ENCODE measurements around the gene MEIS2. TPM values are rescaled to one million over a fixed set of nuclear protein-coding genes. Genes with fewer than 3 reads are reported as not detected.
A peak's percentile ranks its signal among the peaks of the same experiment; 100 is the strongest.

Gene MEIS2
- total RNA-seq, 1 experiment from 2014 or later = 17.5 TPM

- Histone ChIP-seq H3K4me1 (ENCODE audit: insufficient read depth, low read length) (peaks cover 14% of the 10 kb centered on the region), H3K9ac (ENCODE audit: low read length) (no peak overlapping the region), H3K4me2 (ENCODE audit: low read length) (peak overlapping the region; percentile 50), H3K27ac (ENCODE audit: low read length) (no peak overlapping the region), H3K9me3 (ENCODE audit: low read length) (no peaks in the 10 kb centered on the region), H3K9me2 (replicated peaks; ENCODE audit: low read length) (no peaks in the 10 kb centered on the region), H2AFZ (ENCODE audit: low read length) (no peak overlapping the region), H4K20me1 (ENCODE audit: low read length) (no peaks in the 10 kb centered on the region), H3K36me3 (ENCODE audit: low read depth, low read length) (no peaks in the 10 kb centered on the region), H3K27me3 (ENCODE audit: low read length) (no peaks in the 10 kb centered on the region), H3K79me2 (ENCODE audit: low read length) (no peaks in the 10 kb centered on the region), H3K4me3 (ENCODE audit: low read length) (no peak overlapping the region), H3F3A (ENCODE audit: low read length, unreplicated experiment) (no peaks in the 10 kb centered on the region)
- ChIA-PET CTCF (no interaction called here), POLR2A (ENCODE audit: unreplicated experiment) (no interaction called here)
- ATAC-seq (peak; percentile 65), DNase-seq (peak; percentile 30)
- intact Hi-C loops (cut with micrococcal nuclease) = no loop called here
- TF ChIP-seq CTCF (conservative IDR thresholded peaks at IDR 0.05; ENCODE audit: low read depth, low read length) (no peak), EZH2phosphoT487 (IDR thresholded peaks at IDR 0.05; ENCODE audit: borderline replicate concordance, low read length) (no peak), EZH2 (IDR thresholded peaks at IDR 0.05; ENCODE audit: low read length, unreplicated experiment) (no peak)
- no TSS peak for BruUV-seq (replicated peaks)
These were observed 47.2 kb downstream of the MEIS2 start for GRCh38 chr15:37053166-37053565.

GRCh38 chr15:37050345-37050744 is 50.0 kb downstream of the MEIS2 start:
- H3K9me2 ChIP-seq (replicated peaks; ENCODE audit: low read length) = no peaks in the 10 kb centered on the region
- no peak overlapping the region for H3K9ac ChIP-seq (ENCODE audit: low read length)
- H3K27me3 ChIP-seq (ENCODE audit: low read length) = no peaks in the 10 kb centered on the region
- H3K4me1 ChIP-seq (ENCODE audit: insufficient read depth, low read length) = peaks cover 18% of the 10 kb centered on the region
- H3K4me2 ChIP-seq (ENCODE audit: low read length) = no peak overlapping the region
- no peak overlapping the region for H2AFZ ChIP-seq (ENCODE audit: low read length)
- H3K4me3 ChIP-seq (ENCODE audit: low read length) = no peak overlapping the region
- POLR2A ChIA-PET (ENCODE audit: unreplicated experiment) = no interaction called here
- H3F3A ChIP-seq (ENCODE audit: low read length, unreplicated experiment) = no peaks in the 10 kb centered on the region
- H4K20me1 ChIP-seq (ENCODE audit: low read length) = no peaks in the 10 kb centered on the region
- no peak overlapping the region for H3K27ac ChIP-seq (ENCODE audit: low read length)
- no peak for TF ChIP-seq EZH2phosphoT487 (IDR thresholded peaks at IDR 0.05; ENCODE audit: borderline replicate concordance, low read length)
- TF ChIP-seq EZH2 (IDR thresholded peaks at IDR 0.05; ENCODE audit: low read length, unreplicated experiment) = no peak
- TF ChIP-seq CTCF (conservative IDR thresholded peaks at IDR 0.05; ENCODE audit: low read depth, low read length) = no peak
- H3K79me2 ChIP-seq (ENCODE audit: low read length) = no peaks in the 10 kb centered on the region
- DNase-seq (no peak), ATAC-seq (no peak)
- no peaks in the 10 kb centered on the region for H3K36me3 ChIP-seq (ENCODE audit: low read depth, low read length)
- BruUV-seq (replicated peaks) = no TSS peak
- CTCF ChIA-PET = no interaction called here
- H3K9me3 ChIP-seq (ENCODE audit: low read length) = no peaks in the 10 kb centered on the region
- intact Hi-C loops (cut with micrococcal nuclease) = no loop called here

GRCh38 chr15:37046876-37047614 is 53.3 kb downstream of the MEIS2 start:
- Histone ChIP-seq H3K27ac (ENCODE audit: low read length) (no peak overlapping the region), H2AFZ (ENCODE audit: low read length) (no peak overlapping the region), H3K27me3 (ENCODE audit: low read length) (no peaks in the 10 kb centered on the region), H3K9me2 (replicated peaks; ENCODE audit: low read length) (no peaks in the 10 kb centered on the region), H3K79me2 (ENCODE audit: low read length) (no peaks in the 10 kb centered on the region), H3K4me2 (ENCODE audit: low read length) (no peak overlapping the region), H3K4me3 (ENCODE audit: low read length) (no peak overlapping the region), H3K9me3 (ENCODE audit: low read length) (no peaks in the 10 kb centered on the region), H3K9ac (ENCODE audit: low read length) (no peak overlapping the region), H3K4me1 (ENCODE audit: insufficient read depth, low read length) (0 out of 2 replicates have a peak, but pooled peaks cover 6% of the 10 kb centered on the region), H3K36me3 (ENCODE audit: low read depth, low read length) (no peaks in the 10 kb centered on the region), H3F3A (ENCODE audit: low read length, unreplicated experiment) (no peaks in the 10 kb centered on the region), H4K20me1 (ENCODE audit: low read length) (no peaks in the 10 kb centered on the region)
- DNase-seq (peak; percentile 42), ATAC-seq (no peak)
- CTCF ChIA-PET = no interaction called here
- no peak for TF ChIP-seq EZH2 (IDR thresholded peaks at IDR 0.05; ENCODE audit: low read length, unreplicated experiment)
- no peak for TF ChIP-seq EZH2phosphoT487 (IDR thresholded peaks at IDR 0.05; ENCODE audit: borderline replicate concordance, low read length)
- no peak for TF ChIP-seq CTCF (conservative IDR thresholded peaks at IDR 0.05; ENCODE audit: low read depth, low read length)
- no TSS peak for BruUV-seq (replicated peaks)
- POLR2A ChIA-PET (ENCODE audit: unreplicated experiment) = no interaction called here
- intact Hi-C loops (cut with micrococcal nuclease) = no loop called here
